Measurements from ENCODE around the gene PKIG. TPM values are rescaled to one million over a fixed set of nuclear protein-coding genes. Genes with fewer than 3 reads are reported as not detected.

The PKIG gene
- polyA plus RNA-seq, 1 of the 3 experiments (the other 2 are of a cell fraction) = 92.9 TPM

- Histone ChIP-seq H3K36me3 (replicated peaks in 1 of 2; ENCODE audit: control insufficient read depth in 1 of 2, insufficient read depth in 2 of 2, low read length in 1 of 2) (no peaks in the 10 kb centered on the region), H3K79me2 (ENCODE audit: insufficient read depth) (no peaks in the 10 kb centered on the region), H3K4me1 (ENCODE audit: control insufficient read depth in 1 of 2, insufficient read depth in 2 of 2, low read depth in 1 of 2, low read length in 1 of 2) (no peaks in the 10 kb centered on the region), H3F3A (replicated peaks; ENCODE audit: insufficient read depth) (no peaks in the 10 kb centered on the region), H3K9ac (no peak overlapping the region), H3K4me3 (ENCODE audit: low read depth in 2 of 2, low read length in 1 of 2) (no peak overlapping the region), H2AFZ (ENCODE audit: low read depth) (no peak overlapping the region), H3K4me2 (no peak overlapping the region), H4K20me1 (ENCODE audit: insufficient read depth) (no peaks in the 10 kb centered on the region), H3K27ac (ENCODE audit: low read depth in 2 of 2, low read length in 1 of 2) (no peak overlapping the region), H3K27me3 (ENCODE audit: insufficient read depth) (no peaks in the 10 kb centered on the region), H3K9me3 (no peaks in the 10 kb centered on the region), H3K9me2 (no peaks in the 10 kb centered on the region)
- POLR2A ChIA-PET = no interaction called here
- TF ChIP-seq FOXJ3 (CRISPR knock-in tag; IDR thresholded peaks at IDR 0.05) (no peak), FOXM1 (IDR thresholded peaks at IDR 0.05; ENCODE audit: low read depth) (no peak), RAD21 (IDR thresholded peaks at IDR 0.05; ENCODE audit: low read length) (no peak), RFX5 (IDR thresholded peaks at IDR 0.05; ENCODE audit: low read length) (no peak), EP300 (IDR thresholded peaks at IDR 0.05; ENCODE audit: borderline replicate concordance in 1 of 2, low read depth in 1 of 2, low read length in 1 of 2) (no peak), SMC3 (IDR thresholded peaks at IDR 0.05; ENCODE audit: low read depth, low read length) (no peak), MXI1 (IDR thresholded peaks at IDR 0.05; ENCODE audit: low read depth, low read length) (no peak)
- WGBS (ENCODE audit: low lambda C conversion rate) = 70% methylated on average over 2 of the region's 3 CpGs
- CTCF ChIA-PET = interaction anchor here (1.5 to 2.0 kb wide), 2 partner anchors 21 to 23 kb away, joined by 6 to 8 read pairs; no protein-coding TSS in a partner anchor
- DNase-seq = no peak
Measured at GRCh38 chr20:44662261-44662660, 79.9 kb downstream of the PKIG start.

DNA sequence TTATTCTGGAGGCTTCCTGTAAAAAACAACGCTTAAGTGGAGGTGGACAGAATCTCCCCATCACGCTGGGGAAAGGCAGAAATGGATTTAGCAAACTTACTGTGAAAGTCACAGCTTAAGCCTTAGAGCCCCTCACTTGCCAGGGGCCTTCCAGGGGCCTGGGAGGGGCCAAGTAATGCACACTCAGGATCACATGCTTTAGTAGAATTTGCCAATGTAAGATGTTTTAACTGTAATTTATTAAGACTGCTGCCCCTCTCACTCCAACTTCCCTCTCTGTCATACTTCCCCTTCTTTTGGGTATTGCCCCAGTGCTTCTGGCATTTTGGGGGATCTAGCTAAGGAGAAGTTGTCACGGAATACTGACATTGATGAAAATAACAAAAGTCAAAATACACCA is 81.8 kb downstream of the PKIG start:
- Histone ChIP-seq H3K79me2 (ENCODE audit: insufficient read depth) (no peaks in the 10 kb centered on the region), H2AFZ (ENCODE audit: low read depth) (no peak overlapping the region), H3K27ac (ENCODE audit: low read depth in 2 of 2, low read length in 1 of 2) (no peak overlapping the region), H3K4me3 (ENCODE audit: low read depth in 2 of 2, low read length in 1 of 2) (no peak overlapping the region), H3K9me3 (no peaks in the 10 kb centered on the region), H4K20me1 (ENCODE audit: insufficient read depth) (no peaks in the 10 kb centered on the region), H3K4me1 (ENCODE audit: control insufficient read depth in 1 of 2, insufficient read depth in 2 of 2, low read depth in 1 of 2, low read length in 1 of 2) (no peaks in the 10 kb centered on the region), H3K9ac (no peak overlapping the region), H3K9me2 (no peaks in the 10 kb centered on the region), H3F3A (replicated peaks; ENCODE audit: insufficient read depth) (peaks cover 7% of the 10 kb centered on the region), H3K36me3 (replicated peaks in 1 of 2; ENCODE audit: control insufficient read depth in 1 of 2, insufficient read depth in 2 of 2, low read length in 1 of 2) (no peaks in the 10 kb centered on the region), H3K27me3 (ENCODE audit: insufficient read depth) (no peaks in the 10 kb centered on the region), H3K4me2 (no peak overlapping the region)
- ChIA-PET CTCF (interaction anchor here (1.7 kb wide), 1 partner anchor 19 kb away, joined by 5 read pairs; no protein-coding TSS in a partner anchor), POLR2A (no interaction called here)
- WGBS (ENCODE audit: low lambda C conversion rate) = 54% methylated on average over 3 of the region's 3 CpGs
- no peak for TF ChIP-seq RCOR1 (IDR thresholded peaks at IDR 0.05; ENCODE audit: low read length)
- TF ChIP-seq YY1 (IDR thresholded peaks at IDR 0.05; ENCODE audit: low read depth) = no peak
- no peak for TF ChIP-seq RXRA (IDR thresholded peaks at IDR 0.05; ENCODE audit: borderline replicate concordance, low read depth)
- TF ChIP-seq SMC3 (IDR thresholded peaks at IDR 0.05; ENCODE audit: low read depth, low read length) = no peak
- TF ChIP-seq GATA2 (CRISPR knock-in tag; IDR thresholded peaks at IDR 0.05) = no peak
- TF ChIP-seq, protein P1, sequence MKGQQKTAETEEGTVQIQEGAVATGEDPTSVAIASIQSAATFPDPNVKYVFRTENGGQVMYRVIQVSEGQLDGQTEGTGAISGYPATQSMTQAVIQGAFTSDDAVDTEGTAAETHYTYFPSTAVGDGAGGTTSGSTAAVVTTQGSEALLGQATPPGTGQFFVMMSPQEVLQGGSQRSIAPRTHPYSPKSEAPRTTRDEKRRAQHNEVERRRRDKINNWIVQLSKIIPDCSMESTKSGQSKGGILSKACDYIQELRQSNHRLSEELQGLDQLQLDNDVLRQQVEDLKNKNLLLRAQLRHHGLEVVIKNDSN (IDR thresholded peaks at IDR 0.05; ENCODE audit: borderline replicate concordance, low read depth) = no peak
- no peak for TF ChIP-seq POLR2AphosphoS5 (IDR thresholded peaks at IDR 0.05; ENCODE audit: low read depth, low read length)
- TF ChIP-seq FOXJ3 (CRISPR knock-in tag; IDR thresholded peaks at IDR 0.05) = no peak
- no peak for TF ChIP-seq FOXM1 (IDR thresholded peaks at IDR 0.05; ENCODE audit: low read depth)
- no peak for TF ChIP-seq RFX5 (IDR thresholded peaks at IDR 0.05; ENCODE audit: low read length)
- DNase-seq = no peak
